ENCODE measurements around the gene CD81.
A peak's percentile ranks its signal among the peaks of the same experiment; 100 is the strongest.

- TF ChIP-seq POLR2A (IDR thresholded peaks at IDR 0.05; ENCODE audit: borderline replicate concordance, extremely low read depth, insufficient read depth, insufficient read length): no peak
- no peak for TF ChIP-seq CEBPB (IDR thresholded peaks at IDR 0.05; ENCODE audit: low read depth)
- TF ChIP-seq ZBTB33 (IDR thresholded peaks at IDR 0.05; ENCODE audit: extremely low read depth, insufficient replicate concordance, low read length): no peak
- TF ChIP-seq CBX3 (IDR thresholded peaks at IDR 0.05; ENCODE audit: low read depth): no peak
- no peak for TF ChIP-seq RAD21 (IDR thresholded peaks at IDR 0.05; ENCODE audit: low read depth)
- TF ChIP-seq MAX (IDR thresholded peaks at IDR 0.05): no peak
- TF ChIP-seq CTCF (IDR thresholded peaks at IDR 0.05 in 2 of 3, conservative IDR thresholded peaks at IDR 0.05 in 1 of 3; ENCODE audit: borderline replicate concordance in 1 of 3, insufficient read depth in 1 of 3, low read depth in 2 of 3, low read length in 2 of 3): 0 out of 6 replicates have a peak, but pooled peaks of 1 of the 3 experiments have one; percentile 2
- TF ChIP-seq EGR1 (IDR thresholded peaks at IDR 0.05; ENCODE audit: low read depth): no peak
- TF ChIP-seq YY1 (IDR thresholded peaks at IDR 0.05; ENCODE audit: extremely low read depth, insufficient replicate concordance, low read depth, low read length): no peak
- TF ChIP-seq REST (IDR thresholded peaks at IDR 0.05; ENCODE audit: low read depth): no peak
- TF ChIP-seq POLR2AphosphoS5 (IDR thresholded peaks at IDR 0.05; ENCODE audit: low read depth, low read length): no peak
- no peak for TF ChIP-seq EZH2 (IDR thresholded peaks at IDR 0.05)
- no peak for TF ChIP-seq EZH2phosphoT487 (IDR thresholded peaks at IDR 0.05; ENCODE audit: borderline replicate concordance)
These were observed 1.7 kb upstream of the CD81 start for GRCh38 chr11:2375341-2375853.

Measured in HCT116 (cell line).